ENCODE data around the gene RPN2. TPM values are rescaled to one million over a fixed set of nuclear protein-coding genes. Genes with fewer than 3 reads are reported as not detected.

Gene RPN2
- polyA plus RNA-seq, 1 of the 3 experiments (the other 2 are of a cell fraction) = 420 TPM

- TF ChIP-seq NFIC (IDR thresholded peaks at IDR 0.05; ENCODE audit: borderline replicate concordance) (no peak), USF1 (IDR thresholded peaks at IDR 0.05; ENCODE audit: borderline replicate concordance, low read depth) (no peak), RAD21 (IDR thresholded peaks at IDR 0.05; ENCODE audit: low read length) (no peak), ELF1 (IDR thresholded peaks at IDR 0.05) (no peak)
Observed at GRCh38 chr20:37160683-37161082, 18.4 kb upstream of the RPN2 start (continued).

DNA sequence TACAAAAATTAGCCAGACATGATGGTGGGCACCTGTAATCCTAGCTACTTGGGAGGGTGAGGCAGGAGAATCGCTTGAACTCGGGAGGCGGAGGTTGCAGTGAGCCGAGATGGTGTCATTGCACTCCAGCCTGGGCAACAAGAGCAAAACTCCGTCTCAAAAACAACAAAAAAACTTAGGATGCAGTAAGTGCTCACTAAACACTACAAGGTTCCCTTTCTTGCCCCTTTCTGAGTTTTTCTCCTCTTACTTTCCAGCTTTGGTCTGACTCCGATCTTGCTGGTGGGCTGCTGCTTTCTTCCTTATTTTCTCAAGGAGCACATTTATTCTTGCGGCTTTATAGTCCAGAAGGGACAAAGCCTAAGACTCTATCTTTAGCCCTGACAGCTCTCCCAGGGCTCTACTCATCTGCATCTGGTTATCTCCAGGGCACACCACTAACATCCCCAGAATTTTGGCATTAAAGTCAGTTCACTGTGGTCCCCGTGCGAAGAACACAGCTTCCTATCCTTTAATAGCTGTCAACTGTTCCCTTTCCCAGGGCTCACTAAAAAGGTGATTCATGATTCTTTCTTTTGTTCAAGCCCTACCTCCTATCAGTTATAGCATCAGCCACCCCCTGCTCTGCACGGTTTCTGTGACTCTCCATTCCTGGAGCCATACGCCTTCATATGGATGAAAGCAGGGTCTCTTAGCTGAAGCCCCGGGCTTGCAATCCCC is 17.1 kb upstream of the RPN2 start:
- no peak for DNase-seq
- H3K79me2 ChIP-seq (ENCODE audit: insufficient read depth) = no peaks in the 10 kb centered on the region
- H4K20me1 ChIP-seq (ENCODE audit: insufficient read depth) = no peaks in the 10 kb centered on the region
- TF ChIP-seq NFIC (IDR thresholded peaks at IDR 0.05; ENCODE audit: borderline replicate concordance) = no peak
- no peak for TF ChIP-seq EZH2phosphoT487 (IDR thresholded peaks at IDR 0.05; ENCODE audit: borderline replicate concordance, low read depth)
- no peak for TF ChIP-seq YY1 (IDR thresholded peaks at IDR 0.05; ENCODE audit: low read depth)
- TF ChIP-seq MAX (IDR thresholded peaks at IDR 0.05; ENCODE audit: low read depth) = no peak
- no peak for TF ChIP-seq IRF3 (IDR thresholded peaks at IDR 0.05; ENCODE audit: low read depth, low read length)
- TF ChIP-seq FOXJ3 (CRISPR knock-in tag; IDR thresholded peaks at IDR 0.05) = no peak
- TF ChIP-seq USF1 (IDR thresholded peaks at IDR 0.05; ENCODE audit: borderline replicate concordance, low read depth) = no peak
- 77% methylated on average over 12 of the region's 12 CpGs for WGBS (ENCODE audit: low lambda C conversion rate)
- H3K4me1 ChIP-seq (ENCODE audit: control insufficient read depth in 1 of 2, insufficient read depth in 2 of 2, low read depth in 1 of 2, low read length in 1 of 2) = no peaks in the 10 kb centered on the region
- no peaks in the 10 kb centered on the region for H3F3A ChIP-seq (replicated peaks; ENCODE audit: insufficient read depth)
- POLR2A ChIA-PET = no interaction called here
- H3K4me2 ChIP-seq = no peak overlapping the region
- H3K27ac ChIP-seq (ENCODE audit: low read depth in 2 of 2, low read length in 1 of 2) = no peak overlapping the region
- CTCF ChIA-PET = interaction anchor here (0.6 to 1.2 kb wide), 2 partner anchors 13 to 33 kb away, joined by 3 read pairs; no protein-coding TSS in a partner anchor
- no peaks in the 10 kb centered on the region for H3K9me3 ChIP-seq
- H3K36me3 ChIP-seq (replicated peaks in 1 of 2; ENCODE audit: control insufficient read depth in 1 of 2, insufficient read depth in 2 of 2, low read length in 1 of 2) = no peaks in the 10 kb centered on the region
- H2AFZ ChIP-seq (ENCODE audit: low read depth) = no peak overlapping the region
- H3K9ac ChIP-seq = no peak overlapping the region
- H3K9me2 ChIP-seq = no peaks in the 10 kb centered on the region
- no peaks in the 10 kb centered on the region for H3K27me3 ChIP-seq (ENCODE audit: insufficient read depth)
- H3K4me3 ChIP-seq (ENCODE audit: low read depth in 2 of 2, low read length in 1 of 2) = no peak overlapping the region

DNA sequence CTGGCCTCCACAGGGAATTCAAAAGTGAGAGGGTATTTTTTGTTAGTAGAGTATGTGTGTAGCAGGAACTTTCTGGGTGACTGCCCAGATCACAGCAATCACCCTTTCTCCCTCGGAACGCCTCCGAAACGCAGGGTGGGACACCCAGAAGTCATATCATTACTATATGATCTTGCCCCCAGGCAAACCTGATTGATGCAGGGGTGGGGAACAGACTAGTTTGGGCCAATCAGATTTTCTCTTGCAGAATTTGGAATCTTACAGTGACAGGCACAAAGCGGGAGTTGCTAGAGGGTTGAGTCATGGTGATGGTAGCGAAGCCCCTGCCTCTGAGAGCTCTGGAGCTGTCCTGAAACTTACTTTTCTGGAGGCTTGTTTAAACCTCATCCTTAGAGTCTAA is 16.5 kb upstream of the RPN2 start:
- Histone ChIP-seq H3K9me2 (no peaks in the 10 kb centered on the region), H3K4me1 (ENCODE audit: control insufficient read depth in 1 of 2, insufficient read depth in 2 of 2, low read depth in 1 of 2, low read length in 1 of 2) (no peaks in the 10 kb centered on the region), H4K20me1 (ENCODE audit: insufficient read depth) (no peaks in the 10 kb centered on the region), H3K4me3 (ENCODE audit: low read depth in 2 of 2, low read length in 1 of 2) (no peak overlapping the region), H3K79me2 (ENCODE audit: insufficient read depth) (no peaks in the 10 kb centered on the region), H3K27me3 (ENCODE audit: insufficient read depth) (no peaks in the 10 kb centered on the region), H3K9ac (no peak overlapping the region), H3F3A (replicated peaks; ENCODE audit: insufficient read depth) (no peaks in the 10 kb centered on the region), H3K27ac (ENCODE audit: low read depth in 2 of 2, low read length in 1 of 2) (no peak overlapping the region), H3K9me3 (no peaks in the 10 kb centered on the region), H3K36me3 (replicated peaks in 1 of 2; ENCODE audit: control insufficient read depth in 1 of 2, insufficient read depth in 2 of 2, low read length in 1 of 2) (no peaks in the 10 kb centered on the region), H2AFZ (ENCODE audit: low read depth) (no peak overlapping the region), H3K4me2 (no peak overlapping the region)
- 38% methylated on average over 6 of the region's 6 CpGs for WGBS (ENCODE audit: low lambda C conversion rate)
- CTCF ChIA-PET = interaction anchor here (0.6 kb wide), 1 partner anchor 13 kb away, joined by 3 read pairs; no protein-coding TSS in a partner anchor
- POLR2A ChIA-PET = no interaction called here
- DNase-seq = no peak
- TF ChIP-seq NFIC (IDR thresholded peaks at IDR 0.05; ENCODE audit: borderline replicate concordance) (no peak), JUND (IDR thresholded peaks at IDR 0.05) (no peak), USF1 (IDR thresholded peaks at IDR 0.05; ENCODE audit: borderline replicate concordance, low read depth) (no peak), GABPA (IDR thresholded peaks at IDR 0.05; ENCODE audit: low read depth) (no peak), EZH2phosphoT487 (IDR thresholded peaks at IDR 0.05; ENCODE audit: borderline replicate concordance, low read depth) (no peak), SMC3 (IDR thresholded peaks at IDR 0.05; ENCODE audit: low read depth, low read length) (no peak), NRF1 (IDR thresholded peaks at IDR 0.05; ENCODE audit: low read depth, low read length) (no peak), IRF3 (IDR thresholded peaks at IDR 0.05; ENCODE audit: low read depth, low read length) (no peak), CHD2 (IDR thresholded peaks at IDR 0.05; ENCODE audit: low read length, partially characterized antibody) (no peak), TAF1 (IDR thresholded peaks at IDR 0.05; ENCODE audit: borderline replicate concordance, low read depth, low read length) (no peak), TEAD4 (IDR thresholded peaks at IDR 0.05; ENCODE audit: borderline replicate concordance, insufficient read depth) (no peak), GATA2 (CRISPR knock-in tag; IDR thresholded peaks at IDR 0.05) (no peak), RAD21 (IDR thresholded peaks at IDR 0.05; ENCODE audit: low read length) (no peak)
- TF ChIP-seq, protein P1, sequence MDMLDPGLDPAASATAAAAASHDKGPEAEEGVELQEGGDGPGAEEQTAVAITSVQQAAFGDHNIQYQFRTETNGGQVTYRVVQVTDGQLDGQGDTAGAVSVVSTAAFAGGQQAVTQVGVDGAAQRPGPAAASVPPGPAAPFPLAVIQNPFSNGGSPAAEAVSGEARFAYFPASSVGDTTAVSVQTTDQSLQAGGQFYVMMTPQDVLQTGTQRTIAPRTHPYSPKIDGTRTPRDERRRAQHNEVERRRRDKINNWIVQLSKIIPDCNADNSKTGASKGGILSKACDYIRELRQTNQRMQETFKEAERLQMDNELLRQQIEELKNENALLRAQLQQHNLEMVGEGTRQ (IDR thresholded peaks at IDR 0.05; ENCODE audit: borderline replicate concordance, low read depth, low read length) = no peak
